Liver (tissue), 3 donors: ENCODE results near the gene MVP.

ENCODE experiments used
- ATF3 ChIP-seq: IDR thresholded peaks from 2 replicates; pipeline ENCODE4 v1.6.1; 2016; ENCODE audit warnings: antibody characterized with exemption
- EGR1 ChIP-seq, 2 donors: IDR thresholded peaks; 2 replicates each; pipeline ENCODE4 v1.6.1; 2016 to 2018; ENCODE audit warnings: antibody characterized with exemption in 2 of 2, low read depth in 2 of 2
- FOXA1 ChIP-seq: IDR thresholded peaks from 2 replicates; pipeline ENCODE4 v1.6.1; 2016; ENCODE audit warnings: antibody characterized with exemption
- GABPA ChIP-seq, 2 donors: IDR thresholded peaks in 1 of 2; conservative IDR thresholded peaks in 1 of 2; 2 replicates each; pipeline ENCODE4 v1.6.1; 2016; ENCODE audit warnings: antibody characterized with exemption in 2 of 2, mild to moderate bottlenecking in 1 of 2, moderate library complexity in 1 of 2
- JUND ChIP-seq, 2 donors: IDR thresholded peaks; 2 replicates each; pipeline ENCODE4 v1.6.1; 2016; ENCODE audit warnings: antibody characterized with exemption in 2 of 2
- MAX ChIP-seq: IDR thresholded peaks from 2 replicates; pipeline ENCODE4 v1.6.1; 2016; ENCODE audit warnings: antibody characterized with exemption
- RAD21 ChIP-seq, 2 donors: IDR thresholded peaks; 2 replicates each; pipeline ENCODE4 v1.6.1; 2016; ENCODE audit warnings: antibody characterized with exemption in 2 of 2, mild to moderate bottlenecking in 2 of 2
- RXRA ChIP-seq, 2 donors: IDR thresholded peaks; 2 replicates each; pipeline ENCODE4 v1.6.1; 2017 to 2018; ENCODE audit warnings: antibody characterized with exemption in 2 of 2, mild to moderate bottlenecking in 1 of 2
- SP1 ChIP-seq: IDR thresholded peaks from 2 replicates; pipeline ENCODE4 v1.6.1; 2018; ENCODE audit warnings: antibody characterized with exemption, mild to moderate bottlenecking
- TAF1 ChIP-seq: conservative IDR thresholded peaks from 2 replicates; pipeline ENCODE4 v1.6.1; 2016; ENCODE audit warnings: antibody characterized with exemption, mild to moderate bottlenecking
- YY1 ChIP-seq: IDR thresholded peaks from 2 replicates; pipeline ENCODE4 v1.6.1; 2016; ENCODE audit warnings: antibody characterized with exemption, mild to moderate bottlenecking
- TF ChIP-seq, protein P1 (sequence below): fragments of 150-350 bp; IDR thresholded peaks from 2 replicates; pipeline ENCODE4 v1.5.1; 2017; ENCODE audit warnings: improper control_type of control experiment, low read depth, low read length; ENCODE audit not compliant: missing input control
- TF ChIP-seq, protein P2 (sequence below): IDR thresholded peaks from 2 replicates; pipeline ENCODE4 v1.6.1; 2016; ENCODE audit warnings: antibody characterized with exemption, mild to moderate bottlenecking
- TF ChIP-seq, protein P3 (sequence below): IDR thresholded peaks from 2 replicates; pipeline ENCODE4 v1.6.1; 2016; ENCODE audit warnings: antibody characterized with exemption
- donor health status: healthy.
- donor health status: healthy.

- TF ChIP-seq, protein P1, sequence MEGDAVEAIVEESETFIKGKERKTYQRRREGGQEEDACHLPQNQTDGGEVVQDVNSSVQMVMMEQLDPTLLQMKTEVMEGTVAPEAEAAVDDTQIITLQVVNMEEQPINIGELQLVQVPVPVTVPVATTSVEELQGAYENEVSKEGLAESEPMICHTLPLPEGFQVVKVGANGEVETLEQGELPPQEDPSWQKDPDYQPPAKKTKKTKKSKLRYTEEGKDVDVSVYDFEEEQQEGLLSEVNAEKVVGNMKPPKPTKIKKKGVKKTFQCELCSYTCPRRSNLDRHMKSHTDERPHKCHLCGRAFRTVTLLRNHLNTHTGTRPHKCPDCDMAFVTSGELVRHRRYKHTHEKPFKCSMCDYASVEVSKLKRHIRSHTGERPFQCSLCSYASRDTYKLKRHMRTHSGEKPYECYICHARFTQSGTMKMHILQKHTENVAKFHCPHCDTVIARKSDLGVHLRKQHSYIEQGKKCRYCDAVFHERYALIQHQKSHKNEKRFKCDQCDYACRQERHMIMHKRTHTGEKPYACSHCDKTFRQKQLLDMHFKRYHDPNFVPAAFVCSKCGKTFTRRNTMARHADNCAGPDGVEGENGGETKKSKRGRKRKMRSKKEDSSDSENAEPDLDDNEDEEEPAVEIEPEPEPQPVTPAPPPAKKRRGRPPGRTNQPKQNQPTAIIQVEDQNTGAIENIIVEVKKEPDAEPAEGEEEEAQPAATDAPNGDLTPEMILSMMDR, result no peak
- no peak for TF ChIP-seq TAF1
- no peak for TF ChIP-seq RXRA (IDR thresholded peaks at IDR 0.05)
- no peak for TF ChIP-seq RAD21 (IDR thresholded peaks at IDR 0.05)
- no peak for TF ChIP-seq JUND (IDR thresholded peaks at IDR 0.05)
- no peak for TF ChIP-seq FOXA1
- TF ChIP-seq, protein P2, sequence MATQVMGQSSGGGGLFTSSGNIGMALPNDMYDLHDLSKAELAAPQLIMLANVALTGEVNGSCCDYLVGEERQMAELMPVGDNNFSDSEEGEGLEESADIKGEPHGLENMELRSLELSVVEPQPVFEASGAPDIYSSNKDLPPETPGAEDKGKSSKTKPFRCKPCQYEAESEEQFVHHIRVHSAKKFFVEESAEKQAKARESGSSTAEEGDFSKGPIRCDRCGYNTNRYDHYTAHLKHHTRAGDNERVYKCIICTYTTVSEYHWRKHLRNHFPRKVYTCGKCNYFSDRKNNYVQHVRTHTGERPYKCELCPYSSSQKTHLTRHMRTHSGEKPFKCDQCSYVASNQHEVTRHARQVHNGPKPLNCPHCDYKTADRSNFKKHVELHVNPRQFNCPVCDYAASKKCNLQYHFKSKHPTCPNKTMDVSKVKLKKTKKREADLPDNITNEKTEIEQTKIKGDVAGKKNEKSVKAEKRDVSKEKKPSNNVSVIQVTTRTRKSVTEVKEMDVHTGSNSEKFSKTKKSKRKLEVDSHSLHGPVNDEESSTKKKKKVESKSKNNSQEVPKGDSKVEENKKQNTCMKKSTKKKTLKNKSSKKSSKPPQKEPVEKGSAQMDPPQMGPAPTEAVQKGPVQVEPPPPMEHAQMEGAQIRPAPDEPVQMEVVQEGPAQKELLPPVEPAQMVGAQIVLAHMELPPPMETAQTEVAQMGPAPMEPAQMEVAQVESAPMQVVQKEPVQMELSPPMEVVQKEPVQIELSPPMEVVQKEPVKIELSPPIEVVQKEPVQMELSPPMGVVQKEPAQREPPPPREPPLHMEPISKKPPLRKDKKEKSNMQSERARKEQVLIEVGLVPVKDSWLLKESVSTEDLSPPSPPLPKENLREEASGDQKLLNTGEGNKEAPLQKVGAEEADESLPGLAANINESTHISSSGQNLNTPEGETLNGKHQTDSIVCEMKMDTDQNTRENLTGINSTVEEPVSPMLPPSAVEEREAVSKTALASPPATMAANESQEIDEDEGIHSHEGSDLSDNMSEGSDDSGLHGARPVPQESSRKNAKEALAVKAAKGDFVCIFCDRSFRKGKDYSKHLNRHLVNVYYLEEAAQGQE, result no peak
- TF ChIP-seq EGR1 (IDR thresholded peaks at IDR 0.05; ENCODE audit: low read depth in 2 of 2), result no peak
- no peak for TF ChIP-seq MAX
- no peak for TF ChIP-seq ATF3
- TF ChIP-seq YY1, result no peak
- TF ChIP-seq SP1, result no peak
- TF ChIP-seq GABPA (IDR thresholded peaks at IDR 0.05 in 1 of 2, conservative IDR thresholded peaks at IDR 0.05 in 1 of 2), result no peak
- TF ChIP-seq, protein P3, sequence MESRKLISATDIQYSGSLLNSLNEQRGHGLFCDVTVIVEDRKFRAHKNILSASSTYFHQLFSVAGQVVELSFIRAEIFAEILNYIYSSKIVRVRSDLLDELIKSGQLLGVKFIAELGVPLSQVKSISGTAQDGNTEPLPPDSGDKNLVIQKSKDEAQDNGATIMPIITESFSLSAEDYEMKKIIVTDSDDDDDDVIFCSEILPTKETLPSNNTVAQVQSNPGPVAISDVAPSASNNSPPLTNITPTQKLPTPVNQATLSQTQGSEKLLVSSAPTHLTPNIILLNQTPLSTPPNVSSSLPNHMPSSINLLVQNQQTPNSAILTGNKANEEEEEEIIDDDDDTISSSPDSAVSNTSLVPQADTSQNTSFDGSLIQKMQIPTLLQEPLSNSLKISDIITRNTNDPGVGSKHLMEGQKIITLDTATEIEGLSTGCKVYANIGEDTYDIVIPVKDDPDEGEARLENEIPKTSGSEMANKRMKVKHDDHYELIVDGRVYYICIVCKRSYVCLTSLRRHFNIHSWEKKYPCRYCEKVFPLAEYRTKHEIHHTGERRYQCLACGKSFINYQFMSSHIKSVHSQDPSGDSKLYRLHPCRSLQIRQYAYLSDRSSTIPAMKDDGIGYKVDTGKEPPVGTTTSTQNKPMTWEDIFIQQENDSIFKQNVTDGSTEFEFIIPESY, result no peak
These were observed 28.1 kb upstream of the MVP start for GRCh38 chr16:29791845-29792807.
